ENCODE results near the gene OR51B2. TPM values are rescaled to one million over a fixed set of nuclear protein-coding genes. Genes with fewer than 3 reads are reported as not detected.
"Not testable (repeated sequence)": the region's sequence is repeated elsewhere in the genome, so short reads cannot be mapped to it uniquely, and the experiment has no call there.

The OR51B2 gene, protein sequence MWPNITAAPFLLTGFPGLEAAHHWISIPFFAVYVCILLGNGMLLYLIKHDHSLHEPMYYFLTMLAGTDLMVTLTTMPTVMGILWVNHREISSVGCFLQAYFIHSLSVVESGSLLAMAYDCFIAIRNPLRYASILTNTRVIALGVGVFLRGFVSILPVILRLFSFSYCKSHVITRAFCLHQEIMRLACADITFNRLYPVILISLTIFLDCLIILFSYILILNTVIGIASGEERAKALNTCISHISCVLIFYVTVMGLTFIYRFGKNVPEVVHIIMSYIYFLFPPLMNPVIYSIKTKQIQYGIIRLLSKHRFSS
- total RNA-seq, result not detected
- polyA plus RNA-seq, result not detected
- 0 reads per million in 6 experiments for total RNA-seq

DNA sequence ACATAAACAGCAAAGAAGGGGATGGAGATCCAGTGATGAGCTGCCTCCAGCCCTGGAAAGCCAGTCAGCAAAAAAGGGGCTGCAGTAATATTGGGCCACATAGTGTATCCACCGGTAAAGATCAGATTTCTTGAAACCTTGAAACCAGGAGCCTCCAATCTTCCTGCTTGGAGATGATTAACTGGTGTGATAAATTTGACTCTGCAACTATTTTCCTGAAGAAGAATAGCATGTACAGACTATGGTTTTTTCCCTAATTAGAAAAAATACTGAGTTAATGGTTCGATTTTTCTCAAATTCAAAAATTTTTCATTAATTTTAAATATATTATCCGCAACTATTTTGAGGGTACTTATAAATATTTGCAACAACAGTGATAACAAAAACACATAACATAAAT is at the start of gene OR51B2:
Gene OR51B2, minus strand, starts transcription at position 101 of the 400 bp plus-strand sequence. Its CDS starts 0 bp downstream, at position 101.
- POLR2A ChIA-PET, result no interaction called here
- Mint-ChIP-seq H3K4me3 (no peak within 1 kb of the TSS), H3K36me3 (no peaks in the 10 kb centered on the region), H3K27ac (no peak within 1 kb of the TSS), H3K27me3 (peaks cover 0 to 5% (median 1%) of the 10 kb centered on the region in 5 donors), H3K4me1 (no peaks in the 10 kb centered on the region), H3K9me3 (no peaks in the 10 kb centered on the region)
- DNase-seq, result no peak
- no peak for ATAC-seq

DNA sequence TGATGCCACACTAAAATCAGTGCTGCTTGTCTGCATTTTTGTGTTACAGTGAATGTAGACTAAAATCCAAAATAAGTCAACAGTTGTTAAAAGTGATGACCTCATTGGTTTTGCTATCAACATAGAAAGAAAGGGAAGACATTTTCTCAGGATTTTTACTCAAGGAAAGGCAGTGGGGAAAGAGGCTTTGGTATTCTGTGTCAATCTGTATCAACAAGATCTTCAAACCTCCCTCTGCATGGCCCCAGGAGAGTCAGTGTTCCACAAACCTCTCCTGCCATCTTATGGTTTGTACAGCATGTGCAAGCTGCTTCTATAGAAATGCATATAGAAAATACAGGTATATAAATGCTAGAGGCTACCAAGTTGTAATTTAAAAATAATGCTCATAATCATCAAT is 45.7 kb upstream of the OR51B2 start:
- peaks cover 0 to 9% (median 4%) of the 10 kb centered on the region in 9 donors for H3K9me3 Mint-ChIP-seq
- POLR2A ChIA-PET, result no interaction called here
- ATAC-seq (no peak), DNase-seq (no peak)
- H3K36me3 Mint-ChIP-seq, result peaks cover 0 to 3% (median 0%) of the 10 kb centered on the region in 3 donors
- H3K27me3 Mint-ChIP-seq, result peaks cover 5 to 17% (median 14%) of the 10 kb centered on the region in 5 donors
- no peak overlapping the region for H3K4me3 Mint-ChIP-seq
- H3K27ac Mint-ChIP-seq, result no peak overlapping the region
- no peaks in the 10 kb centered on the region for H3K4me1 Mint-ChIP-seq

DNA sequence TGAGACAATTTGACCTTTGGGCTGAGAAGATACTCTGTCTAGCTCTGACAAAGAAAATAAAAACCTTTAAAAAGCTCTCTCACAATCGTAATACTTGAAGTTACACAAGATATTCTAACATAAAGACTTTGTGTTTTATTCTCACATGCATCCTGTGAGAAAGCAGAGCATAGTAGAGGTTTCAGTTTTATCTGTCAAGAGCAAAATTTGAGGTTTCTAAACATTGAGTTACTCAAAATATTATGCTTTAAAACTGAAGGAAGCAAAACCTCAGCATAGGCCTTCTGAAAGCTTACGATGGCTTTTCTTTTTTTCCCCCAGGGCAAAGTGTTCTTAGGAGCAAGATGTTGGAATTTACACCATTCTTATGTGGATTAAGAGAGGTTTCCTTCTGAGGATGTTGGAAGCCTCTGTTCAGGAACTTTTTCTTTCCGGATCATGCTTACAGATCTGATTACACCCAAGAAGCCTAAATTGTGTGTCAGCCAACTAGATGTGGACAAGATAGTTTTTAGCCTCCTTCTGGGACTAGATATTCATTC is 44.5 kb upstream of the OR51B2 start:
- peaks cover 4 to 17% (median 14%) of the 10 kb centered on the region in 5 donors for H3K27me3 Mint-ChIP-seq
- no peak overlapping the region for H3K27ac Mint-ChIP-seq
- POLR2A ChIA-PET, result no interaction called here

DNA sequence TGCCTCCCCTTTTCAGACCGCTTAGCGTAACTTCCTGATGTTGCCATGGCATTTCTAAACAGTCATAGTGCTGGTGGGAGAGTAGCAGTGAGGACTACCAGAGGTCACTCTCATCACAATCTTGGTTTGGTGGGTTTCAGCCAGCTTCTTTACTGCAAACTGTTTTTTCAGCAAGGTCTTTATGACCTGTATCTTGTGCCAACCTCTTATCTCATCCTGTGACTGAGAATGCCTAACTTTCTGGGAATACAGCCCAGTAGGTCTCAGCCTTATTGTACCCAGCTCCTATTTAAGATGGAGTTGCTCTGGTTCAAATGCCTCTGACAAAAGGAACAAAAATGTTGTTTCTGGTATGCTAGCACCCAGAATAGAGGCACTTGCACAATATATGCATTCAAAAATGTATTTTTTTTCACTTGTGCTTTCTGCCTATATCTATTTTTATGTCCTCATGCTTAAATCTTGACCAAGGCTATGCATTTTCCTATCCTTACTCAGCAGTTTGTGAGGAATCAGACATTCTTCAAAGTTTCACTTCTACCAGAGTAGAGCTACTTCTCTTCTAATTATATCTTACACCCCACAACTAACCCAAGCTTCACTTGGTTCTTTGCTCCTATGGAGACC is 43.5 kb upstream of the OR51B2 start:
- Mint-ChIP-seq H3K27ac (no peak overlapping the region), H3K36me3 (peaks cover 0 to under 1% (median 0%) of the 10 kb centered on the region in 3 donors), H3K27me3 (peaks cover 4 to 15% (median 13%) of the 10 kb centered on the region in 5 donors), H3K4me1 (no peaks in the 10 kb centered on the region), H3K9me3 (peaks cover 0 to 3% (median under 1%) of the 10 kb centered on the region in 9 donors), H3K4me3 (no peak overlapping the region)
- POLR2A ChIA-PET, result no interaction called here
- DNase-seq (no peak), ATAC-seq (no peak)

More for the DNA sequence above, 44.5 kb upstream of the OR51B2 start:
- H3K4me3 Mint-ChIP-seq, result no peak overlapping the region
- no peak for ATAC-seq
- no peak for DNase-seq
- H3K4me1 Mint-ChIP-seq, result no peaks in the 10 kb centered on the region
- peaks cover 0 to 9% (median 4%) of the 10 kb centered on the region in 9 donors for H3K9me3 Mint-ChIP-seq
- peaks cover 0 to 3% (median 0%) of the 10 kb centered on the region in 3 donors for H3K36me3 Mint-ChIP-seq

DNA sequence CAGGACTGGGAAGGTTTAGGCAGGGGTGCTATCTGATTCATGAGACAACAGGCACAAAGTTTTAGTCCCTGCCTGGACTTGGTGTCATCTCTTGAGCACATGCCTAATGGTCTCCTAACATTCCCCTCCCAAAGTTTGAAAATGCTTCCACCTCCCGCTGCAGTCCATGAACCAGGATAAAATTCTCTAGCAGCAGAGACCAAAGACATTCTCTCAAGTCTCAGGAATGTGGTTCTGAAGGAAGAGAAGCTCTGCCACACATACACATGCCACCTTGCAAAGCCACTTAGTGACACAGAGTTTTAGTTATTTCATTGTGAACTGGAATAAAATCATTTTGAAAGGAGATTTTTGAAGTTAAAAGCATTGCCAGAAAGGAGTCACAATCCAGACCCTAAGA is 42.8 kb upstream of the OR51B2 start:
- DNase-seq (no peak), ATAC-seq (no peak)
- Mint-ChIP-seq H3K4me3 (no peak overlapping the region), H3K36me3 (no peaks in the 10 kb centered on the region), H3K4me1 (no peaks in the 10 kb centered on the region), H3K27ac (no peak overlapping the region), H3K27me3 (peaks cover 4 to 15% (median 10%) of the 10 kb centered on the region in 5 donors), H3K9me3 (peaks cover 0 to 8% (median 0%) of the 10 kb centered on the region in 9 donors)
- POLR2A ChIA-PET, result no interaction called here

DNA sequence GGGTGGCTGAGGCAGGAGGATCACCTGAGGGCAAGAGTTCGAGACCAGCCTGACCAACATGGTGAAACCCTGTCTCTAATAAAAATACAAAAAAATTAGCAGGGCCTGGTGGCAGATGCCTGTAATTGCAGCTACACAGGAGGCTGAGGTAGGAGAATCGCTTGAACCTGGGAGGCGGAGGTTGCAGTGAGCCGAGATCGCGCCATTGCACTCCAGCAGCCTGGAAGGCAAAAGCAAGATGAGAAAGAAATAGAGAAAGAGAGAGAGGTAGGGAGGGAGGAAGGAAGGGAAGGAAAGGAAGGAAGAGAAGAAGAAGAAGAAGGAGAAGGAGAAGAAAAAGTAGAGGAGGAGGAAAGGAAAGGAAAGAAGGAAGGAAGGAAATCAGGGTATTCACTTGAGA is 42.3 kb upstream of the OR51B2 start:
- POLR2A ChIA-PET, ATAC-seq, H3K4me3 Mint-ChIP-seq, H3K27ac Mint-ChIP-seq, H3K36me3 Mint-ChIP-seq, DNase-seq, H3K4me1 Mint-ChIP-seq, H3K9me3 Mint-ChIP-seq: not testable (repeated sequence)
- peaks cover 4 to 15% (median 10%) of the 10 kb centered on the region in 5 donors for H3K27me3 Mint-ChIP-seq

DNA sequence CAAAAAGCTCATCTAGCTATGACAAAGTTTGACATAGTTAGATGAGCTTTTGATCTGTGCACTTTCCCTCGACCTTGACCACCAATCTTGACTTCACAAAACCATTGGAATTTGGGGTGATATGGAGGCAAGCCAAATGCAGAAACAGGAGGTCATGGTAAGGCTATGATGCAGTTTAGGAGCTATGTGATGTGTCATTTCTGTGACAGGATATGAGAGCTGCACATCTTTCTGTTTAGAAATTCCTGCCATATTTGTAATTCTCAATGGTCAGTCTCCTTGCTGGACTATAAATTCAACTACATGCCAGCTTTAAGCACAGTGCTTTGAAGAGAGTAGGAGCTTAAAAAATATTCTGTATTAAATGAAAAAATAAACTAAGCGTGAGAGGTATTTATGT is 40.1 kb upstream of the OR51B2 start:
- Mint-ChIP-seq H3K4me3 (no peak overlapping the region), H3K27ac (no peak overlapping the region), H3K27me3 (peaks cover 4 to 15% (median 11%) of the 10 kb centered on the region in 5 donors), H3K36me3 (no peaks in the 10 kb centered on the region), H3K9me3 (peaks cover 0 to 12% (median 2%) of the 10 kb centered on the region in 9 donors), H3K4me1 (no peaks in the 10 kb centered on the region)
- POLR2A ChIA-PET, result no interaction called here
- ATAC-seq (no peak), DNase-seq (no peak)

DNA sequence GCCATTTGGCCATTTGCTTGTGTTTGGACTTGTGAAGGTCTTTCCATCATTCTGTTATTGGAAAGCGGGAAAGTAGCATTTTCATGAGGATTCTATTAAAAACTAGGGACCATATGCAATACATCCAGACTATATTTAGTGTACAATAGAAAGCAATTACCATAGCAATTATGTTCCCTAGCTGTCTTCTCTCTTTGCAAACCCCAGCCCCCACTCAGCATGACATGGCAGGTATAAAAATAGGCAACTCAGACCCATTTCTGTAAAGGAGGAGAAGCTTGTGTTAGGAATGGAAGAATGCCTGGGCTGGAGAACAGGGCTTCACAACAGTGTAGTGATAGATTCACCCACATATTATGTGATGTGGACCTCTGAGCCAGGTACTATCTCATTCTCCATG is 39.6 kb upstream of the OR51B2 start:
- H3K4me1 Mint-ChIP-seq, result no peaks in the 10 kb centered on the region
- POLR2A ChIA-PET, result no interaction called here
- no peak for DNase-seq
- H3K9me3 Mint-ChIP-seq, result peaks cover 0 to 13% (median 2%) of the 10 kb centered on the region in 9 donors
- H3K36me3 Mint-ChIP-seq, result no peaks in the 10 kb centered on the region
- H3K27me3 Mint-ChIP-seq, result peaks cover 4 to 15% (median 11%) of the 10 kb centered on the region in 5 donors
- no peak overlapping the region for H3K4me3 Mint-ChIP-seq
- ATAC-seq, result no peak
- H3K27ac Mint-ChIP-seq, result no peak overlapping the region

DNA sequence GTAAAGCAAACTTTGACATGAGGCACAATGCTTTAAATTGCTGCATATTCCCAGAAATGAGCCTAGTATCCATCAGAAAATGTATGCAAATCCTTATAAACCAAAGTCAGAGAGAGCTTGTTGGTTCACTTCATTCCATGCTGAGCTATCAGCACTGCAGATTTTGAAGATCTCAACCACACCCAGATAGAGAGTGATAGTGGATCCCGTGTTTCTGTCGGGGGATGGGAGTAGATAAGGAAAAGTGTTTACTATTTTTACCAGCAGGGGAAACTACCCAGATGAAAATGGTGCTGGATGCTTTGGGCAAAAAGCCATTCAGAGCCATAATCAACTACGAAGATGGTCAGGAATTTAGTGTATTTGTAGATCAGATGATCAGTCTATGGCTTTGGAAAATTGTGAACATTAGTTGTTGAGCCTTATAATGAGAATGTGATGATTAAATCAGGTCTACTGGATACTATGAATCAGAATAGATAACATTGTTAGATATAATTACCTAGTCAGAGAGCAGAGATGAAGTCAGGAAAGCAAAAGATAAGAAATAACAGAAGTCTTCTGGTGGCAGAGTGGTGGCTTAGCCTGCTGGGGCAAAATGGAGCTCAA is 38.0 kb upstream of the OR51B2 start:
- ATAC-seq, result no peak
- H3K27ac Mint-ChIP-seq, result no peak overlapping the region
- no peaks in the 10 kb centered on the region for H3K36me3 Mint-ChIP-seq
- no peak for DNase-seq
- POLR2A ChIA-PET, result interaction anchor here (0.6 kb wide), 1 partner anchor 996 kb away, joined by 3 read pairs; no protein-coding TSS in a partner anchor
- H3K4me3 Mint-ChIP-seq, result no peak overlapping the region
- H3K4me1 Mint-ChIP-seq, result no peaks in the 10 kb centered on the region
- peaks cover 0 to 15% (median 2%) of the 10 kb centered on the region in 9 donors for H3K9me3 Mint-ChIP-seq
- H3K27me3 Mint-ChIP-seq, result peaks cover 4 to 27% (median 10%) of the 10 kb centered on the region in 5 donors

DNA sequence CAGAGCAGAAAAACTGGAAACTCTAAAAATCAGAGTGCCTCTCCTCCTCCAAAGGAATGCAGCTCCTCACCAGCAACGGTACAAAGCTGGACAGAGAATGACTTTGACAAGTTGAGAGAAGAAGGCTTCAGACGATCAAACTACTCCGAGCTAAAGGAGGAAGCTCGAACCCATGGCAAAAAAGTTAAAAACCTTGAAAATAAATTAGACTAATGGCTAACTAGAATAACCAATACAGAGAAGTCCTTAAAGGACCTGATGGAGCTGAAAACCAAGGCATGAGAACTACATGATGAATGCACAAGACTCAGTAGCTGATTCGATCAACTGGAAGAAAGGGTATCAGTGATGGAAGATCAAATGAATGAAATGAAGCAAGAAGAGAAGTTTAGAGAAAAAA is 31.9 kb upstream of the OR51B2 start:
- H3K27ac Mint-ChIP-seq, H3K4me1 Mint-ChIP-seq, DNase-seq, H3K4me3 Mint-ChIP-seq, POLR2A ChIA-PET, ATAC-seq, H3K36me3 Mint-ChIP-seq: not testable (repeated sequence)
- Mint-ChIP-seq H3K27me3 (peaks cover 2 to 38% (median 10%) of the 10 kb centered on the region in 5 donors), H3K9me3 (peaks cover 0 to 12% (median 0%) of the 10 kb centered on the region in 9 donors)

DNA sequence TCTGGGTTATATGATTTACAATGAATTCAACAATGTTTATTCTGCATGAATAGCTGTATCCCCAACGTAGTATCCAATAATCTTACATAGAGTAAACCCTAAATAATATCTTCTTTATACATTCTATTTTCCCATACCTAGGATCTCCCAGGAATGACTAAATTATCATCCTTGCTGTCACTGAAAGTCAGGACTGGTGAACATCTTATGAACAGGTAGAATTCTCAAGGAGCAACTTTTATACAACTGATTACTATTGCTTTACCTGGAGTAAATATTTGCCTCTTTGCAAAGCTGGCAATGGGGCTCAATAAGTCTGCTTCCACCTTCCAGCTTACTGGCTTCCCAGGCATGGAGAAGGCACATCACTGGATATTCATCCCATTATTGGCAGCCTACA is 27.1 kb upstream of the OR51B2 start, which contains the start of gene OR51B6:
Gene OR51B6, plus strand, starts transcription at position 301 of the 400 bp plus-strand sequence. Its CDS starts 0 bp downstream, at position 301.
- Mint-ChIP-seq H3K4me3 (no peak within 1 kb of the TSS), H3K27me3 (peaks cover 6 to 39% (median 12%) of the 10 kb centered on the region in 5 donors), H3K4me1 (no peaks in the 10 kb centered on the region), H3K27ac (no peak within 1 kb of the TSS), H3K9me3 (peaks cover 0 to 5% (median 0%) of the 10 kb centered on the region in 9 donors), H3K36me3 (no peaks in the 10 kb centered on the region)
- POLR2A ChIA-PET, result no interaction called here
- ATAC-seq (no peak), DNase-seq (no peak)

DNA sequence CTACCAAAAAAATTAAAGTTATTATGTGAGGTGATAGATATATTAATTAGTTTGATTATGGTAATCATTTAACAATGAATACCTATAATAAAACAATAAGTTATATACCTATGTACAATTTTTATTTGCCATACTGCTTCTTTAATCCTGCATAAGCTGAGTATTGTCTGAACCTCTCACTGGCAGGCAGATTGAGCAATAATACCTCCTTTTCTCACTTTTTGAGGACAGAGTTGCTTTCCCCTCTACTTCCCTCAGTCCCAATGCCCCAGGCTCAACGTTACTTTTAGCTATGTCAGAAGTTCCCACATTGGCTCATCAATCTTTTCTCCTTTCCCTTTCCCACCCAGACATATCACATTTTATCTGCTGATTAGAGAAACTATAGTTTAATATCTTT is 25.5 kb upstream of the OR51B2 start:
- no peak overlapping the region for H3K27ac Mint-ChIP-seq

More for the DNA sequence above, 25.5 kb upstream of the OR51B2 start:
- no peak for DNase-seq
- ATAC-seq, result no peak
- peaks cover 1 to 34% (median 9%) of the 10 kb centered on the region in 5 donors for H3K27me3 Mint-ChIP-seq
- H3K9me3 Mint-ChIP-seq, result no peaks in the 10 kb centered on the region
- H3K4me3 Mint-ChIP-seq, result no peak overlapping the region
- no peaks in the 10 kb centered on the region for H3K4me1 Mint-ChIP-seq
- no peaks in the 10 kb centered on the region for H3K36me3 Mint-ChIP-seq
- POLR2A ChIA-PET, result no interaction called here

Data from naive thymus-derived CD8-positive, alpha-beta T cell (primary cell).